GM12801 (cell line): ENCODE data around the gene MARCHF9.

ENCODE experiments used
- CTCF ChIP-seq: IDR thresholded peaks from one replicate; pipeline ENCODE4 v1.5.1; 2011; ENCODE audit warnings: control low read depth; ENCODE audit not compliant: insufficient read length; ENCODE audit errors: extremely low read depth

MARCHF9 gene

DNA sequence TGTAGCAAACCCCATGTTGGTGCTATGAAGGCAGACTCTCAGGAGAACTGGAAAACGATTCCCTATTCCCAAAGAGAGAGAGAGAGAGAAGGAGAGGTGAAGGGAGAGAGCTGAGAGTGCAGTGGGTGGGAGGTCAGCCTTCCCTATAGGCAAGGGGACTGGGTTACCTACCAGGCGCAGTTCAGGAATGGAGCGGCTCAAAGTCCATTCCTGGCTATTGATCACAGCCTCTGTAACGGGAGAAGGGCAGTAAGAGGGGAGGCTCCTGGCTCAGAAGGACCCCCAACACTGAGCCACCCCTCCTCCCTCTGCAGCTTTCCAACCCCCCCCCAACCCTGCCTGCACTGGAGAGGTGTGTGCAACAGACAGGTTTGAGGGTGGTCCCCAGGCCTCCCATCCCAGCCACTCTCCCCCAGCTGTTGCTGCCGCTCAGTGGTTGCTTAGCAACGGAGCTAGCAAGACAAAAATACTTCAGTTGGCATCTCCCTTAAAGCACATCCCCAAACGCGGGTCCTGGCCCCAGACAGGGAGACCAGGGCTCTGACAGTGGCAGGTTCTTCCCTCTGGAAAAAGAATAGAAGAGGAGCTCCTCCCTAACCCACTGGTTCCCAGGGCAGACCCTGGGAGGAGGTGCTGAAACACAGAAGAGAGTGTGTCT, 19.6 kb upstream of the MARCHF9 start:
- TF ChIP-seq CTCF: no peak

- no peak for TF ChIP-seq CTCF
These were observed 18.8 kb upstream of the MARCHF9 start for GRCh38 chr12:57735952-57736740.

- TF ChIP-seq CTCF: no peak
These were observed 18.0 kb upstream of the MARCHF9 start for GRCh38 chr12:57736741-57737466.

DNA sequence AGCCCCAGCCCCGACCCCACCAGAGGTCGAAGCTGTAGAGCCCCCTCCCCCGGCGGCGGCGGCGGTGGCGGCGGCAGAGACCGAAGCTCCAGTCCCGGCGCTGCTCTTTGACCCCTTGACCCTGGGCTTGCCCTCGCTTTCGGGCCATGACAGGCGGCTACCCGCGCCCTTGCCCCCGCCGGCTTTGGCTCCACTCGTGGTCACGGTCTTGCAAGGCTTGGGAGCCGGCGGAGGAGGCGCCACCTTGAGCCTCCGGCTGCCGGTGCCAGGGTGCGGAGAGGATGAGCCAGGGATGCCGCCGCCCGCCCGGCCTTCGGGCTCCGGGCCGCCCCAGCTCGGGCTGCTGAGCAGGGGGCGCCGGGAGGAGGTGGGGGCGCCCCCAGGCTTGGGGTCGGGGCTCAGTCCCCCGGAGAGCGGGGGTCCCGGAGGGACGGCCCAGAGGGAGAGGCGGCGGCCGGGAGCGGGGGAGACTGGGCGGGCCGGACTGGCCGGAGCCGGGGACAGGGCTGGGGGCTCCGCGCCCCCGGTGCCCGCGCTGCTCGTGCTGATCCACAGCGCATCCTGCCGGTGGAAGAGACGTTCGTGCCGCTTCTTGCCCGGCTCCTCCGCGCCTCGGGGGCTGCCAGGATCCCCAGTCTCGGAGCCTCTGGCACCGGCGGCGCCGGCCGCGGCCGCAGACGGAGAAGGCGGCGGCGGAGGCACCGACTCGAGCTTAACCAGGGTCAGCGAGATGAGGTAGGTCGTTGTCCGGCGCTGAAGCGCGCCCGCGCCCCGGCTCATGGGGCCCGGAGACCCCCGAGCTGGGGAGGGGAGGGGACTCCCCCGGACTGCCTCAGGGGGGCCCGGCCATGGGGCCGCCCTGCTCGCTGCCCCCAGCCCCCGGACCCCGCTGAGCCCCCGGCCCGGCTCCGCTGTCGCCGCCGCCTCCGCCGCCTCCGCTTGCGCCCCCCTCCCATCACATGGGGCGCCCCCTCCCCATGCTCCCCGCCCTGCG, 17.1 kb upstream of the MARCHF9 start:
- no peak for TF ChIP-seq CTCF

DNA sequence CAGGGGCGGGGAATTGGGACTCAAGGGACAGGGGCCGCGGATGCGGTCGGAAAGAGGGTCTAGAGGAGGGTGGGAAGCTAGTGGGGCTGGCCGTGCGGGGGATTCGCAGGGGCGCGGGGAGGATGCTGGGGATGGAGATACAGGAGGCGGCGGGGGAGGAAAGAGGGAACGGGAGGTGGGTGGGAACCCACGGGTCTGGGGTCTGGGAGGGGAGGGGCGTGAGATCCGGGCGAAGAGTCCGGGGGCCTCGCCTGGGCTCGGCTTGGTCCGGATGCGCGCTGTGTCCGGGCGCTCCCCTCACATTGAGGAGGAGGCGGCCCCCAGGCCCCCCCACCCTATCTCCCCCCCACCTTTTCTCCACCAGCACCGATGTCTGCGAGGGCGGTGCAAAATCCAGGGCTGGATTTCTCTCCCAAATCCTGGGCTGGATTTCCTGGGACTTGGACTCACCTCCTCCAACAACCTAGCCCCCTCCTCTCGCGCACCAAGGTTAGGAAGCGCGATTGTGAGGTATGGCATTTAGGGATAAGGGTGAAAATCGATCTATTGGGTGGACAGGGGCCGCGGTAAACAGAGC, 16.2 kb upstream of the MARCHF9 start, which contains the start of gene AGAP2:
AGAP2 (minus strand) TSS at position 82 of the 577 bp plus-strand sequence. CDS start 496 bp downstream, outside the sequence.
- TF ChIP-seq CTCF: no peak

GRCh38 chr12:57739387-57739786, 15.5 kb upstream of the MARCHF9 start:
- TF ChIP-seq CTCF: no peak
